K562 (cell line): ENCODE data around the gene PFKFB2. TPM values are rescaled to one million over a fixed set of nuclear protein-coding genes. Genes with fewer than 3 reads are reported as not detected.

Experiments
- ATAC-seq: fragments of 200-7000 bp; cut with Tn5 transposase; 3 replicates; pipeline ENCODE4 v1.9.1; 2020; ENCODE audit warnings: moderate library complexity
- BruUV-seq: library from RNA; stranded (reverse); fragments of 400-500 nt; replicated peaks from 2 replicates; lab custom pipeline; 2021; lab: Mats Ljungman, UMichigan
- CTCF ChIA-PET: fragments of 300-600 bp; formaldehyde crosslinking; extraction: SDS; loops from one replicate; lab custom pipeline; 2021; ENCODE audit warnings: low intra/inter-chr PET ratio; lab: Yijun Ruan, JAX
- POLR2A ChIA-PET: fragments of 300-600, 350-650 bp; sonication (Branson Sonifier 250); formaldehyde crosslinking; extraction: SDS; loops from one replicate; lab custom pipeline; 2021; ENCODE audit warnings: antibody characterized with exemption, inconsistent platforms; lab: Yijun Ruan, JAX
- DNase-seq, 4 experiments: peaks; one replicate each; pipeline versions ENCODE4 v3.0.0 to v3.0.0-alpha.2; 2011 to 2018; ENCODE audit warnings: low spot score in 3 of 4, mixed read lengths in 3 of 4; ENCODE audit errors: extremely low read depth in 1 of 4
- FAIRE-seq: peaks from 2 replicates; lab custom pipeline; 2011; peaks lifted over from hg19 to GRCh38; lab: Jason Lieb, UNC
- H2AFZ ChIP-seq: 2 replicates; pipeline ENCODE4 v1.6.0; 2011; ENCODE audit warnings: low read depth, low read length, control low read depth, inconsistent platforms
- H3K27ac ChIP-seq: fragments of 200-600 bp; 3 replicates; pipeline ENCODE4 v1.8.0; 2011; ENCODE audit warnings: low read depth, mild to moderate bottlenecking, control low read depth, inconsistent platforms, low read length, moderate library complexity, mixed read lengths; ENCODE audit errors: extremely low read depth
- H3K27me3 ChIP-seq, 2 experiments: fragments of 300-600 bp in 1 of 2; 2 replicates in 1 of 2; 3 replicates in 1 of 2; pipeline versions ENCODE4 v1.6.0 to v1.8.0; 2011; ENCODE audit warnings: inconsistent platforms in 2 of 2, low read length in 2 of 2, mild to moderate bottlenecking in 1 of 2, mixed read lengths in 1 of 2, moderate library complexity in 1 of 2; ENCODE audit not compliant: control insufficient read depth in 2 of 2, insufficient read depth in 2 of 2
- H3K36me3 ChIP-seq: fragments of 300-600 bp; 3 replicates; pipeline ENCODE4 v1.8.0; 2011; ENCODE audit warnings: mild to moderate bottlenecking, low read length, inconsistent platforms; ENCODE audit not compliant: control insufficient read depth, insufficient read depth
- H3K4me1 ChIP-seq, 2 experiments: fragments of 200-600 bp in 1 of 2; replicated peaks in 1 of 2; 2 replicates in 1 of 2; 3 replicates in 1 of 2; pipeline versions ENCODE4 v1.5.1 to v1.8.0; 2011; ENCODE audit warnings: inconsistent platforms in 2 of 2, low read length in 2 of 2, mild to moderate bottlenecking in 1 of 2, mixed read lengths in 1 of 2, moderate library complexity in 1 of 2; ENCODE audit not compliant: control insufficient read depth in 2 of 2, insufficient read depth in 2 of 2
- H3K4me2 ChIP-seq: 2 replicates; pipeline ENCODE4 v1.6.1; 2011; ENCODE audit warnings: low read length, control low read depth, inconsistent platforms, mixed read lengths; ENCODE audit not compliant: insufficient read depth
- H3K4me3 ChIP-seq: fragments of 200-600 bp; sonication (generic), shearing (Covaris generic); 2 replicates; pipeline ENCODE4 v1.5.1; 2016; ENCODE audit warnings: control low read depth, inconsistent platforms
- H3K79me2 ChIP-seq: fragments of 200-600 bp; 3 replicates; pipeline ENCODE4 v1.8.0; 2011; ENCODE audit warnings: low read length, inconsistent platforms; ENCODE audit not compliant: control insufficient read depth, insufficient read depth
- H3K9ac ChIP-seq, 2 experiments: 2 replicates each; pipeline versions ENCODE4 v1.6.0 to v1.6.1; 2011; ENCODE audit warnings: low read depth in 2 of 2, low read length in 2 of 2, control low read depth in 1 of 2, inconsistent platforms in 1 of 2, mild to moderate bottlenecking in 1 of 2, mixed read lengths in 1 of 2; ENCODE audit not compliant: insufficient read depth in 1 of 2
- H3K9me1 ChIP-seq: one replicate; pipeline ENCODE4 v1.6.0; 2011; ENCODE audit warnings: inconsistent platforms, mild to moderate bottlenecking, low read length, moderate library complexity; ENCODE audit not compliant: control insufficient read depth, insufficient read depth
- H3K9me3 ChIP-seq: replicated peaks from 2 replicates; pipeline ENCODE4 v1.5.1; 2011; ENCODE audit warnings: low read depth, low read length, inconsistent platforms; ENCODE audit not compliant: control insufficient read depth, insufficient read depth
- H4K20me1 ChIP-seq: replicated peaks from 2 replicates; pipeline ENCODE4 v1.6.1; 2011; ENCODE audit warnings: low read length, inconsistent platforms, mixed read lengths; ENCODE audit not compliant: control insufficient read depth, insufficient read depth
- ARNT ChIP-seq, 2 experiments: fragments of 450-650 bp; IDR thresholded peaks; 2 replicates each; pipeline ENCODE4 v1.6.1; 2016; ENCODE audit warnings: mild to moderate bottlenecking in 1 of 2
- ATF1 ChIP-seq, 2 experiments: fragments of 450-650 bp in 1 of 2; IDR thresholded peaks; 2 replicates each; pipeline ENCODE4 v1.6.1; 2016; ENCODE audit warnings: missing compliant biosample characterization in 1 of 2, missing genetic modification characterization in 1 of 2
- CHD1 ChIP-seq: fragments of 200-600 bp; sonication (generic); IDR thresholded peaks from one replicate; pipeline ENCODE4 v1.6.1; 2012; ENCODE audit warnings: mild to moderate bottlenecking, moderate library complexity, low read length, inconsistent platforms
- CREM ChIP-seq: IDR thresholded peaks from 2 replicates; pipeline ENCODE4 v1.6.1; 2014; ENCODE audit warnings: antibody characterized with exemption, low read depth
- DMBX1 ChIP-seq: fragments of 250-450 bp; sonication (Bioruptor Pico); IDR thresholded peaks from 2 replicates; pipeline ENCODE4 v1.8.0; 2022; ENCODE audit warnings: inconsistent platforms, mild to moderate bottlenecking, moderate library complexity, borderline replicate concordance
- HDAC2 ChIP-seq: fragments of 450-650 bp; IDR thresholded peaks from 2 replicates; pipeline ENCODE4 v1.6.1; 2016; ENCODE audit warnings: mild to moderate bottlenecking
- KLF16 ChIP-seq: IDR thresholded peaks from 2 replicates; pipeline ENCODE4 v1.6.1; 2016; ENCODE audit warnings: antibody characterized with exemption
- MAFK ChIP-seq: IDR thresholded peaks from 2 replicates; pipeline ENCODE4 v1.6.1; 2011; ENCODE audit warnings: low read length, improper control_type of control experiment
- NCOA1 ChIP-seq: fragments of 450-650 bp; IDR thresholded peaks from 2 replicates; pipeline ENCODE4 v1.6.1; 2016; ENCODE audit warnings: low read depth
- NFE2 ChIP-seq: IDR thresholded peaks from 2 replicates; pipeline ENCODE4 v1.6.1; 2014; ENCODE audit warnings: antibody characterized with exemption, low read depth
- SP2 ChIP-seq: IDR thresholded peaks from 2 replicates; pipeline ENCODE4 v1.6.1; 2011; ENCODE audit warnings: mild to moderate bottlenecking, low read depth, low read length, moderate library complexity; ENCODE audit not compliant: poor library complexity, severe bottlenecking; ENCODE audit errors: extremely low read depth
- THRAP3 ChIP-seq: fragments of 450-650 bp; IDR thresholded peaks from 2 replicates; pipeline ENCODE4 v1.6.1; 2016; ENCODE audit warnings: mild to moderate bottlenecking, inconsistent platforms, borderline replicate concordance
- ZNF124 ChIP-seq: sonication (generic); formaldehyde crosslinking; IDR thresholded peaks from 2 replicates; pipeline ENCODE4 v1.8.1; 2022; ENCODE audit warnings: missing genetic modification reagents
- ZNF766 ChIP-seq: fragments of 200-800 bp; sonication (Bioruptor generic); conservative IDR thresholded peaks from 2 replicates; pipeline ENCODE4 v1.6.1; 2016; ENCODE audit warnings: missing genetic modification characterization, missing compliant biosample characterization
- ZNF79 ChIP-seq: fragments of 250-450 bp; sonication (Bioruptor Pico); IDR thresholded peaks from 2 replicates; pipeline ENCODE4 v1.4.0; 2020; ENCODE audit warnings: low read depth, mild to moderate bottlenecking, moderate library complexity
- WGBS: fragments of 100-300 bp; shearing (Covaris generic); methylation state at CpG from one replicate; pipeline ENCODE4 v1.1.6; 2016; ENCODE audit warnings: low coverage, mixed read lengths; ENCODE audit not compliant: insufficient coverage; ENCODE audit errors: missing lambda C conversion rate; 5-methylcytosine and 5-hydroxymethylcytosine counted together
- in situ Hi-C: fragments of 300-500 bp; cut with MboI; formaldehyde crosslinking; loops from 4 replicates; pipeline ENCODE4 v1.15.0; 2018; ENCODE audit warnings: inconsistent platforms, mixed read lengths
- intact Hi-C: fragments of 100-400 bp; cut with micrococcal nuclease; formaldehyde crosslinking; loops from 2 replicates; pipeline ENCODE4 v1.14.2; 2022
- polyA plus RNA-seq, 8 experiments: library from polyadenylated mRNA; depleted of rRNA in 4 of 8; stranded (reverse) in 5 of 8; unstranded in 3 of 8; fragments of >200 nt; fragmentation: Nextera tagmentation in 2 of 8; fragmentation: Illumina TruSeq in 1 of 8; extraction: Ambion mirVana in 2 of 8; extraction: Trizol in 1 of 8; gene quantifications; 2 replicates each; pipeline versions ENCODE4 v1.2.1 to v1.2.3, GENCODE V29; 2011 to 2014; ENCODE audit warnings: inconsistent platforms in 1 of 8, missing spikeins in 1 of 8
- total RNA-seq, 7 experiments: library from RNA; depleted of rRNA in 6 of 7; stranded (reverse); fragments of >200 nt in 6 of 7; fragmentation: Illumina TruSeq in 2 of 7; extraction: Trizol in 2 of 7; gene quantifications; 2 replicates each; pipeline versions ENCODE4 v1.2.1 to v1.2.3, GENCODE V29; 2011 to 2021; ENCODE audit warnings: low replicate concordance in 1 of 7
- TF ChIP-seq, protein P1 (sequence below): fragments of 450-650 bp; formaldehyde crosslinking; IDR thresholded peaks from 2 replicates; pipeline ENCODE4 v1.4.0; 2020; ENCODE audit warnings: mild to moderate bottlenecking, moderate library complexity
- TF ChIP-seq, protein P2 (sequence below): IDR thresholded peaks from 2 replicates; pipeline ENCODE4 v1.6.1; 2012; ENCODE audit warnings: low read depth, low read length, improper control_type of control experiment, borderline replicate concordance
- TF ChIP-seq, protein P3 (sequence below): fragments of 200-800 bp; sonication (Bioruptor generic); IDR thresholded peaks from 2 replicates; pipeline ENCODE4 v1.6.1; 2017; ENCODE audit warnings: missing genetic modification characterization, missing compliant biosample characterization

Gene PFKFB2
- total and polyA plus RNA-seq, 9 of the 15 experiments (the other 6 are each of a cell fraction or from before 2014, with no cell fraction given): 6.9 to 26.0 (median 16.4) TPM

DNA sequence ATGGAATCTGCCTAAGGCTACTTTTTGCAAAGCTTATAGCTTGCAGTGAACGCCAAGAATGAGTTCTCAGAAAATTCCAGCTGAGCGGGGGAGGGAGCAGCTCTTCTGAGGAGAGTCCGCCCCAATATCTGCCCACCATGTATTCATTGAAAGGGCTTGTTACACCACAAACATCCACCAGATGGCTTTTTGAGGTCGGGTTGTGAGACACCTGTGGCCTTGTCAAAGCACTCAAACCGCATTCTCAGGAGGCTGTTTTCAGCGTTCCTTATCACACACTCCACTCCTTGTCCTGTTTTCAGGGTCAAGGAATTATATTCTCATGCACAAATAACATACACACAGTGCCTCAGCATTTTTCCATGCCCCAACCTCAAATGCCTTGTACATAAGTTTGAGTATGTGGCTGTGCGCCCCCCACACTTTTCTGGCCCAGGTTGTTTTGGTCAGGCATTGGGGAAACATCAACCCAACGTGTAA is 31.7 kb downstream of the PFKFB2 start:
- Histone ChIP-seq H3K4me3 (no peak overlapping the region), H4K20me1 (no peaks in the 10 kb centered on the region), H3K9me3 (no peaks in the 10 kb centered on the region), H3K9ac (peak overlapping the region in 1 of 2 experiments; percentile 24; a peak in 1 of 4 replicates), H3K27ac (peak overlapping the region; percentile 20; the same call in 2 of the 3 replicates), H3K4me1 (peaks cover 0 to 15% of the 10 kb centered on the region in 2 experiments; a peak in 4 of 5 replicates), H2AFZ (peak overlapping the region; percentile 66), H3K36me3 (no peaks in the 10 kb centered on the region; the same call in 2 of the 3 replicates), H3K27me3 (no peaks in the 10 kb centered on the region), H3K79me2 (no peaks in the 10 kb centered on the region), H3K4me2 (peak overlapping the region; percentile 44), H3K9me1 (no peaks in the 10 kb centered on the region)
- peak; percentile 97 for FAIRE-seq
- ChIA-PET CTCF (interaction anchor here (0.5 to 3.2 kb wide), 6 partner anchors 52 to 613 kb away, joined by 3 to 22 read pairs (median 4); partner anchors contain the start of gene CD55), POLR2A (interaction anchor here (0.8 to 1.9 kb wide), 7 partner anchors 10 to 481 kb away, joined by 3 to 9 read pairs (median 3); no protein-coding TSS in a partner anchor)
- peak; percentile 77 to 95 (median 86) for DNase-seq
- intact Hi-C loops: loop anchor here (1.0 to 5.0 kb wide), 3 partner anchors 238 to 415 kb away; partner anchors contain the start of gene CD55
- BruUV-seq: no TSS peak
- WGBS: 7% methylated on average over 8 of the region's 8 CpGs
- peak; percentile 98 for ATAC-seq
- in situ Hi-C loops: loop anchor here (5.0 kb wide), 1 partner anchor 323 kb away; no protein-coding TSS in a partner anchor
- TF ChIP-seq DMBX1 (CRISPR knock-in tag) (peak; percentile 78; the same call in 1 of the 2 replicates), ZNF124 (CRISPR knock-in tag) (no peak), CHD1 (no peak), SP2 (no peak), NCOA1 (0 out of 2 replicates have a peak, but pooled peaks have one; percentile 39), ZNF79 (CRISPR knock-in tag) (0 out of 2 replicates have a peak, but pooled peaks have one; percentile 9), MAFK (peak; percentile 44; the same call in 1 of the 2 replicates), ZNF766 (CRISPR knock-in tag) (0 out of 2 replicates have a peak, but pooled peaks have one; percentile 37), NFE2 (peak; percentile 82), ARNT (IDR thresholded peaks at IDR 0.05) (peak in 1 of 2 experiments; percentile 56; a peak in 1 of 4 replicates), CREM (peak; percentile 64), ATF1 (CRISPR knock-in tag; IDR thresholded peaks at IDR 0.05) (no peak), ATF1 (tag; IDR thresholded peaks at IDR 0.05) (peak; percentile 54; the same call in 1 of the 2 replicates), THRAP3 (no peak; the same call in 1 of the 2 replicates), KLF16 (peak; percentile 68; the same call in 1 of the 2 replicates), HDAC2 (peak; percentile 35; the same call in 1 of the 2 replicates)
- TF ChIP-seq, protein P1, sequence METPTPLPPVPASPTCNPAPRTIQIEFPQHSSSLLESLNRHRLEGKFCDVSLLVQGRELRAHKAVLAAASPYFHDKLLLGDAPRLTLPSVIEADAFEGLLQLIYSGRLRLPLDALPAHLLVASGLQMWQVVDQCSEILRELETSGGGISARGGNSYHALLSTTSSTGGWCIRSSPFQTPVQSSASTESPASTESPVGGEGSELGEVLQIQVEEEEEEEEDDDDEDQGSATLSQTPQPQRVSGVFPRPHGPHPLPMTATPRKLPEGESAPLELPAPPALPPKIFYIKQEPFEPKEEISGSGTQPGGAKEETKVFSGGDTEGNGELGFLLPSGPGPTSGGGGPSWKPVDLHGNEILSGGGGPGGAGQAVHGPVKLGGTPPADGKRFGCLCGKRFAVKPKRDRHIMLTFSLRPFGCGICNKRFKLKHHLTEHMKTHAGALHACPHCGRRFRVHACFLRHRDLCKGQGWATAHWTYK: peak; percentile 40; the same call in 1 of the 2 replicates
- TF ChIP-seq, protein P2, sequence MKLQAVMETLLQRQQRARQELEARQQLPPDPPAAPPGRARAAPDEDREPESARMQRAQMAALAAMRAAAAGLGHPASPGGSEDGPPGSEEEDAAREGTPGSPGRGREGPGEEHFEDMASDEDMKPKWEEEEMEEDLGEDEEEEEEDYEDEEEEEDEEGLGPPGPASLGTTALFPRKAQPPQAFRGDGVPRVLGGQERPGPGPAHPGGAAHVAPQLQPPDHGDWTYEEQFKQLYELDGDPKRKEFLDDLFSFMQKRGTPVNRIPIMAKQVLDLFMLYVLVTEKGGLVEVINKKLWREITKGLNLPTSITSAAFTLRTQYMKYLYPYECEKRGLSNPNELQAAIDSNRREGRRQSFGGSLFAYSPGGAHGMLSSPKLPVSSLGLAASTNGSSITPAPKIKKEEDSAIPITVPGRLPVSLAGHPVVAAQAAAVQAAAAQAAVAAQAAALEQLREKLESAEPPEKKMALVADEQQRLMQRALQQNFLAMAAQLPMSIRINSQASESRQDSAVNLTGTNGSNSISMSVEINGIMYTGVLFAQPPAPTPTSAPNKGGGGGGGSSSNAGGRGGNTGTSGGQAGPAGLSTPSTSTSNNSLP: peak; percentile 61; the same call in 1 of the 2 replicates
- TF ChIP-seq, protein P3, sequence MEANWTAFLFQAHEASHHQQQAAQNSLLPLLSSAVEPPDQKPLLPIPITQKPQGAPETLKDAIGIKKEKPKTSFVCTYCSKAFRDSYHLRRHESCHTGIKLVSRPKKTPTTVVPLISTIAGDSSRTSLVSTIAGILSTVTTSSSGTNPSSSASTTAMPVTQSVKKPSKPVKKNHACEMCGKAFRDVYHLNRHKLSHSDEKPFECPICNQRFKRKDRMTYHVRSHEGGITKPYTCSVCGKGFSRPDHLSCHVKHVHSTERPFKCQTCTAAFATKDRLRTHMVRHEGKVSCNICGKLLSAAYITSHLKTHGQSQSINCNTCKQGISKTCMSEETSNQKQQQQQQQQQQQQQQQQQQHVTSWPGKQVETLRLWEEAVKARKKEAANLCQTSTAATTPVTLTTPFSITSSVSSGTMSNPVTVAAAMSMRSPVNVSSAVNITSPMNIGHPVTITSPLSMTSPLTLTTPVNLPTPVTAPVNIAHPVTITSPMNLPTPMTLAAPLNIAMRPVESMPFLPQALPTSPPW (CRISPR knock-in tag): peak; percentile 49; the same call in 1 of the 2 replicates
